Activated CD8-positive, alpha-beta T cell treated with anti-CD3 and anti-CD28 coated beads for 36 hours (primary cell): ENCODE measurements around the gene DDX5. TPM values are rescaled to one million over a fixed set of nuclear protein-coding genes. Genes with fewer than 3 reads are reported as not detected.

Experiments used
- ATAC-seq: fragments of 200-7000 bp; cut with Tn5 transposase; one replicate; pipeline ENCODE4 v1.10.0; 2021; ENCODE audit warnings: mild to moderate bottlenecking, moderate library complexity
- CTCF ChIA-PET: fragments of 350-600 bp; sonication (Branson Sonifier 250); formaldehyde crosslinking; loops from one replicate; lab custom pipeline; 2021; ENCODE audit warnings: antibody characterized with exemption; lab: Charles Lee
- POLR2A ChIA-PET: fragments of 350-600 bp; sonication (Branson Sonifier 250); formaldehyde crosslinking; loops from one replicate; lab custom pipeline; 2021; ENCODE audit warnings: antibody characterized with exemption; lab: Charles Lee
- DNase-seq: peaks from one replicate; pipeline ENCODE4 v3.0.0-alpha.2; 2020
- H3K27ac Mint-ChIP-seq: one replicate; pipeline ENCODE4 v1.8.0; 2021; ENCODE audit warnings: mild to moderate bottlenecking, mixed read lengths
- H3K27me3 Mint-ChIP-seq: one replicate; pipeline ENCODE4 v1.8.0; 2021; ENCODE audit warnings: mixed read lengths
- H3K36me3 Mint-ChIP-seq: one replicate; pipeline ENCODE4 v1.8.0; 2021; ENCODE audit warnings: low read depth, mixed read lengths
- H3K4me1 Mint-ChIP-seq: one replicate; pipeline ENCODE4 v1.8.0; 2021; ENCODE audit warnings: low read depth, mixed read lengths
- H3K4me3 Mint-ChIP-seq: one replicate; pipeline ENCODE4 v1.8.0; 2021; ENCODE audit warnings: mild to moderate bottlenecking, moderate library complexity, mixed read lengths
- H3K9me3 Mint-ChIP-seq: one replicate; pipeline ENCODE4 v1.8.0; 2021; ENCODE audit warnings: mixed read lengths
- CTCF ChIP-seq: fragments of 200-600 bp; IDR thresholded peaks from one replicate; pipeline ENCODE4 v1.8.0; 2022; ENCODE audit warnings: antibody characterized with exemption, mild to moderate bottlenecking
- intact Hi-C: fragments of 100-400 bp; cut with micrococcal nuclease; formaldehyde crosslinking; loops from one replicate; pipeline ENCODE4 v1.10.0; 2022
- total RNA-seq, 2 experiments: library from RNA; stranded (reverse); gene quantifications; one replicate each; pipeline ENCODE4 v1.2.3, GENCODE V29; 2021

Gene DDX5
- total RNA-seq, 2 experiments from 2014 or later: 632 to 668 TPM

GRCh38 chr17:64537488-64537887 lies 31.4 kb upstream of the DDX5 start:
- no peak for TF ChIP-seq CTCF
- H3K27me3 Mint-ChIP-seq: no peaks in the 10 kb centered on the region
- DNase-seq (no peak), ATAC-seq (no peak)
- POLR2A ChIA-PET: interaction anchor here (0.7 to 0.9 kb wide), 4 partner anchors 9 to 139 kb away, joined by 3 read pairs; no protein-coding TSS in a partner anchor
- CTCF ChIA-PET: interaction anchor here (1.0 to 1.8 kb wide), 4 partner anchors 9 to 117 kb away, joined by 3 to 6 read pairs (median 6); no protein-coding TSS in a partner anchor
- H3K9me3 Mint-ChIP-seq: no peaks in the 10 kb centered on the region
- H3K36me3 Mint-ChIP-seq: peaks cover 38% of the 10 kb centered on the region
- H3K4me1 Mint-ChIP-seq: peaks cover 12% of the 10 kb centered on the region
- peak overlapping the region; percentile 53 for H3K27ac Mint-ChIP-seq
- no peak overlapping the region for H3K4me3 Mint-ChIP-seq
- intact Hi-C loops: no loop called here

GRCh38 chr17:64536913-64537312 lies 30.8 kb upstream of the DDX5 start:
- H3K4me3 Mint-ChIP-seq: no peak overlapping the region
- ChIA-PET POLR2A (interaction anchor here (0.9 kb wide), 1 partner anchor 140 kb away, joined by 3 read pairs; no protein-coding TSS in a partner anchor), CTCF (interaction anchor here (1.2 kb wide), 1 partner anchor 9 kb away, joined by 5 read pairs; no protein-coding TSS in a partner anchor)
- no peak for ATAC-seq
- peaks cover 39% of the 10 kb centered on the region for H3K36me3 Mint-ChIP-seq
- no peaks in the 10 kb centered on the region for H3K9me3 Mint-ChIP-seq
- no peak for TF ChIP-seq CTCF
- H3K27ac Mint-ChIP-seq: peak overlapping the region; percentile 53
- H3K27me3 Mint-ChIP-seq: no peaks in the 10 kb centered on the region
- intact Hi-C loops: no loop called here
- DNase-seq: no peak
- peaks cover 12% of the 10 kb centered on the region for H3K4me1 Mint-ChIP-seq

- H3K4me1 Mint-ChIP-seq: peaks cover 12% of the 10 kb centered on the region
- H3K36me3 Mint-ChIP-seq: peaks cover 44% of the 10 kb centered on the region
- no peak for DNase-seq
- no peak for ATAC-seq
- H3K4me3 Mint-ChIP-seq: no peak overlapping the region
- no peaks in the 10 kb centered on the region for H3K9me3 Mint-ChIP-seq
- no peak for TF ChIP-seq CTCF
- intact Hi-C loops: no loop called here
- peak overlapping the region; percentile 66 for H3K27ac Mint-ChIP-seq
- POLR2A ChIA-PET: no interaction called here
- CTCF ChIA-PET: interaction anchor here (1.4 kb wide), 1 partner anchor 117 kb away, joined by 4 read pairs; no protein-coding TSS in a partner anchor
- no peaks in the 10 kb centered on the region for H3K27me3 Mint-ChIP-seq
Measured at GRCh38 chr17:64535357-64535756, 29.3 kb upstream of the DDX5 start.

- no peak for DNase-seq
- H3K27me3 Mint-ChIP-seq: no peaks in the 10 kb centered on the region
- intact Hi-C loops: no loop called here
- ChIA-PET POLR2A (interaction anchor here (0.7 to 1.6 kb wide), 2 partner anchors 7 to 29 kb away, joined by 3 to 6 read pairs; partner anchors contain the start of gene DDX5), CTCF (interaction anchor here (0.8 to 3.2 kb wide), 7 partner anchors 9 to 115 kb away, joined by 3 to 19 read pairs (median 4); no protein-coding TSS in a partner anchor)
- no peak overlapping the region for H3K4me3 Mint-ChIP-seq
- ATAC-seq: peak; percentile 45
- no peaks in the 10 kb centered on the region for H3K9me3 Mint-ChIP-seq
- peak overlapping the region; percentile 82 for H3K27ac Mint-ChIP-seq
- H3K4me1 Mint-ChIP-seq: peaks cover 12% of the 10 kb centered on the region
- H3K36me3 Mint-ChIP-seq: peaks cover 51% of the 10 kb centered on the region
- peak; percentile 20 for TF ChIP-seq CTCF
Measured at GRCh38 chr17:64534187-64534586, 28.1 kb upstream of the DDX5 start.

- CTCF ChIA-PET: interaction anchor here (0.8 to 3.2 kb wide), 7 partner anchors 9 to 116 kb away, joined by 3 to 19 read pairs (median 4); no protein-coding TSS in a partner anchor
- Mint-ChIP-seq H3K27me3 (no peaks in the 10 kb centered on the region), H3K27ac (peak overlapping the region; percentile 82), H3K4me1 (peaks cover 12% of the 10 kb centered on the region), H3K9me3 (no peaks in the 10 kb centered on the region), H3K36me3 (peaks cover 48% of the 10 kb centered on the region), H3K4me3 (no peak overlapping the region)
- ATAC-seq (no peak), DNase-seq (no peak)
- no peak for TF ChIP-seq CTCF
- POLR2A ChIA-PET: interaction anchor here (0.7 to 1.6 kb wide), 4 partner anchors 8 to 65 kb away, joined by 3 to 6 read pairs (median 3); partner anchors contain the start of gene DDX5
- intact Hi-C loops: no loop called here
Measured at GRCh38 chr17:64533784-64534183, 27.7 kb upstream of the DDX5 start.
